NOMO-1 treated with dmso at 0.1 percent for 144 hours (cell line): ENCODE data around the gene GFOD1.
A peak's percentile ranks its signal among the peaks of the same experiment; 100 is the strongest.

ENCODE experiments used
- DNase-seq: peaks from one replicate; lab custom pipeline; 2025; ENCODE audit not compliant: unreplicated experiment; lab: John Stamatoyannopoulos, UW

Gene GFOD1

DNA sequence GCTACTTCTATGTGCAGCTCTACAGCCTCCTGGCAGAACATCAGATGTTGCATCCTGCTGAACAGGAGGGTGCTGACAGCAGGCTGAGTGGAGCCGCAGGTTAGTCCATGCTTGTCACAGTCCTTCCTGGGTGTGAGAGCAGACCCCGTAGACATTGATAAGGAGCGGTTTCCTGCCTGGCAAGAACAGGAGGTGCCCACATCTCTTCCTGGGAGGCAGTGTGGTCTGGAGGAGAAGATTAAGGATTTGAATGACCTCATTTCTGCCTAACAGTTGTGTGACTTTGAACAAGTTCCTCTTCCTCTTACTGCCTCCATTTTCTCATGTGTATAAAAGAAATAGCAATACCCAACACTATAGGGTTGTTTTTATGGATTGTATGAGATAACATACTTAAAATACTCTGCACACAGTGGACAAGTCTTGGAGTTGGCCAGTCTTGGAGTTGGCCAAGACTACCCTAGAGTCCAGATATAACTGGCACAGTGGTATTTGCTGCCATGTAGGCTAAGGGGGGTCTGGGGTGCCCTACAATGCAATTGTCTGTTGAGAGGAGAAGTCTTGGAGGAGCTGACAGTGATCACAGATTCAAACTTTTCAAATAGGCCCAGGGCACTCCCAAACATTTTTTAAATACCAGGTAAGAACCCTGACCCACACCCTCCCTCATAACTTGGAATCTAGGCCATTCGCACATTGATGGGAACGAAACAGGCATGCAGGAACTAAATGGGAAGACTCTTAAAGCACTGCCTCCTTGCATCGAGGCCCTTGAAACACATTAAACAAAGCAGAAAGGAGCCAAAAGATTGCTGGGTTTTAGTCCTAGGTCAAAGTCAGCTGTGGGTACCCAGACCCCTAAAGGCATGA, 126.5 kb downstream of the GFOD1 start:
- no peak for DNase-seq

DNA sequence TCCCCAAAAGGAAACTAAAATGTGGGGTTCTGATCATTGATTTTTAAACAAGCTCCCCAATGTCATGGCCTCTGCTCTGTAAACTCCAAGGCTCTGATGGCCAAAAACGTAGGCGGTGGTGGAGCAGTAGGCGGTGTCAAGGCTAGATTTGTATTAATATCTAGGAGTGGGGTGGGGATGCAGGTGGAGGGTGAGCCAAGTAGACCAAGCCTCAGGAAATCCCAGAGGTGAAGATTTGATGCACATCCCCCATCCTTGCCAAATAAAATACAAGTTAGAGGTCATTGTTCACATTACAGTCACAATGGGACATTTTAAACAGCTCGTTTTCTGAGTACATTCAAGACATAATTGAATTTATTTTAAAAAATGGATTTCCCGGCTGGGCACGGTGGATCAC, 128.1 kb downstream of the GFOD1 start:
- DNase-seq, result no peak

DNA sequence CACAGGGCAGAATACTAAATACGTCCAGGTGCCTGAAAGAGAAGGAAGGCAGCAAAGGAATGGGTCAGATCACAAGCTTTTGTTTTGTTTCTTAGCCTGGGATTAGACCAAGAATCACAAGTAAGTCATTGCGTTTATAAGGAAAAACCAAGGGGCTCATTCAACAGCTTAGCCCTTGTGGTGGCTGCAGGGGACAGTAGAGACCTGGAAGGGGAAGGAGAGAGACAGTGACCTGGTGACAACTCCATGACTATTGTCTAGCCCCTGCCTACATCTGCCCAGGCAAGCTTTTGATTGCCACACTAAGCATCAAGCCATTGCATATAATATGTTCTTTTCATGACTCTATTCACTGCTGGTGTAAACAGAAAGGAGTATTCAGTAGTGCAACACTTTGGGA, 128.9 kb downstream of the GFOD1 start:
- no peak for DNase-seq

DNA sequence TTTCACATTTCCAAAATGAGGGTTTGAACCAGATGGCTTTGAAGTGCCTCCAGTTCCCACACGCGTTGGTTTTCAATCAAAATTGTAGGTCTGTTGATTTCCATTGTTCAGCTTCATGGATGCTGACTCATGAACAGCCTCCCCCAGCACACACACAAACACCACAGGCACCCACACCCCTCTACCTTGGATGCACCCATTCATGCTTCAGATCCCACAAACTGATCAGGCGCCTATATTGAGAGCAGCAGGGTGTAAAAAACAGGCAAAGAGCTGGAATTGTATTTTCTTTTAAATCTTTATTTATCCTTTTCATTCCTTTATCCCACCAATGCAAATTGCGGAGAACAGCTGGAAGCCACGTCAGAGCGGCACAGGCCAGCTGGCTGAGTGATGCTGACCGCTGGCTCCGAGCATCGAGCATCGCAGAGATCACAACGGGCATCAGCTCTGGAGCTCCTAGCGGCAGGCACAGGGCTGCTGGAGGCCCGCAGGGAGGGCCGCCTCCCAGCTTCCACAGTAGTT, 129.8 kb downstream of the GFOD1 start:
- DNase-seq, result no peak

DNA sequence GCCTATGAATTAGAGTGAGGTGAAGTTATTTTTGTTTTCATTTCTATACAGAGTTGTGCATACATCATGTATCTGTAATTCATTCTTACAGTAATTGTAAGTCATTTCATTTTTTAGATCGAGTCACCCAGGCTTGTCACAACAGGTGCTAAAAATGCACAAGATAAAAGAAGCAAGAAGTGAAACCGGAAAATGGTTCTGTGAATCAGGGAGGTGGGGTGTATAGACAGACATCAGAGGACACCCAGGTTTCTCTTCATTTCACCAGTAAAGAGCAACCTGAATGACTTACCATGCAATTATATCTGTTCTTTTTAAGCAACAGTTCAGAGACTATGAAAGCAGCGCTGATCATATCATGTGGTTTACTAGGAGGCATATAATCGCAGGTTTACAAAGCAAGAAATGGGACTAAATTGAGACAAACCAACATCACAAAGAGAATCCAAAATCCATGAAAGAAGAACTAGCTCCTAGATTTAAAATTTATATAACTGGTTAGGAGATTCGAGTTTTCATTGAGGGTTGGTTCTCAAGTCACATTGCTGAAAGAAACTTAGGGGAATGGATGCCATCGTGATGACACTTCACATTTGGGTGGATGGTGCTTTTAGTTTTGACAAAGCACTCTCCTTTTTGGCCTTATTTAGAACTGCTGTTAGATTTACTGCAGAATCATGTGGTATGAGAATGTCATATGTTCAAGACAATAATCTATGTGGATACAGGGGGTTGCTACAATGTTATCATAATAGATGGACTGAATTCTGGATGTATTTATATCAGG, 131.2 kb downstream of the GFOD1 start:
- DNase-seq, result peak; percentile 48

DNA sequence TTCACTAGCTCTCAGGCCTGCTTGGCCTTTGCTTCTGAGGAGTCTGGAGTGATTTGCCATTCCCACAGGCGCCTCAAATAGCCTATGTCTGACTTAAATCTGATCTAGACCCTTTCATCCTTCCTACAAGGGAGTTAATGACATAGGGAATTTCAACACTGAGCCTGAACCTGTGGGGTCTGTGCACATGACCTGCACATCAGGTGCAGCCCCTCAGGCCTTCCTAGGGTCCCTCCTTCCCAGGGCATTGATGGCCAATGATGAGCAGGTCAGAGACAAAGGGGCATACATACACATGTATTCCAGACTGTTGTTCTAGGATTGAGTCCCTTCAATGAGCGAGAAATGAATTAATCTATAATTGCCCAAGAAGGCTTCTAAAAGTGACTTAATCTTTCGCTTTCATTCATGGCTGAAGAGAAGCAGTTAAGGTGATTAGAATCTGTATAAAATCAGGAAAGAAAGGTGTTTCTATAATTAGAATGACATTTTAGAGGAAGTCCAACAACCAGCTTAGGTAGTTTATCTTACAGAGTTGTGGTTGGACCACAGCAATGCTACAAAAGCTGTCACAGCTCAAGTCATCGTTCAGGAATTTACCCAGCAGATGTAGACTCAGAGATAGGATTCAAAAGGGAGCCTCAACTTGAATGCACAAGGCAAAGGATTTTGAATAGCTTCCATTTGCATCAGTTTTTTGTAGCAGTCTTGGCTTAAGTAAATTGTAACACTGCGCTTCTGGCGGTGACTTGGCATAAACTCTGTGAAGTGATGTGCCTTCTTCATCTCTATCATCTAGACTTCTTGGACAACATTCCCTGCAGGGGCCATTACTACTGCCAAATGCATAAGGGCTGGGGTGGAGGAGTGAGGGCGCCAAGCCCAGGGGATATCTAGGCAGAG, 132.1 kb downstream of the GFOD1 start:
- no peak for DNase-seq

DNA sequence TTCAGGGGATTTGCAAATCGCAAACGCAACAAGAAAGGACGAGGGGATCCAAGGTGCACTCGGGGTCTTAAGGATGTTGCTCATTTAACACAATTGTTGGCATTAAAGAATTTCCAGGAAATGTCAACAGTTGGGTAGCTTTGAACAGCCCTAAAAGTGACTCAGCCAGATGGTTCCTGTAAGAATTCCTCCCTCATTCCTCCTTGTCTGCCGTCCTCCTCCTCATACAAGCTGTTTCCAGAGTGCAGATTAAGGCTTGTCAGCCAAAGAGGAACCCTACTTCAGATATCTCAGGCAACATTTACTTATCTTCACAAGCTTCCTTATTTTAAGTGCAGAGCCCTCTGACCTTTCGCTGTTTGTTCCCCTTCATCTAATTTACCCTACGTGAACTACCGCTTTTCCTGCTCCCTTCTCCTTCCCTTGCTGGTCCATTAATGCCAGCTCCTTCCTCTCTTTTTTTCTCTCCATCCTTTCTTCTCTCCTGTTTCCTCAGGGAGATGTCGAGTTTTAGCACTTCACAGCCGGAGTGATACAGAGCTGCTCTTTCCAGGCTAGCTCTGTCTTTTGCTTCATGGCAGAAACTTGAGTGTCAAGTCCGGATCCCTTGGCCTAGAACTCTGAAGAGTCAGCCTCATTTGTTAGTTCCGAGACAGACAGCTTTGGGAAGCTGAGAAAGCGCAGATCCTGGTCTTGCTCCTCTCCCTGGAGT, 132.9 kb downstream of the GFOD1 start:
- peak; percentile 64 for DNase-seq

DNA sequence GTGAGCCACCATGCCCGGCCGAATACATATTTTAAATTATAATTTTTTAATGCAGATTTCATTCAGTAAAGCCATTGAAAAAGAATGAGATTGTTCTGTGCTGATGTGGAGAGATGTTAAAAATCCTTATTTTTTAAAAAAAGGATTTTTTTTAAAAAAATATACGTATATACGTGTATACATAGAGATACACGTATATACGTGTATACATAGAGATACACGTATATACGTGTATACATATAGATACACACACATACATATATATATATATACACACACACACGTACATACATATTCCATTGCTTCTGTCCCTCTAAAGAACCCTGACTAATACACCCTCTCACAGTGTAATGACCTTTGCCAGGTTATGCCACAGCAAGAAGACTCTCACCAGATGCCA, 135.2 kb downstream of the GFOD1 start:
- no peak for DNase-seq

DNA sequence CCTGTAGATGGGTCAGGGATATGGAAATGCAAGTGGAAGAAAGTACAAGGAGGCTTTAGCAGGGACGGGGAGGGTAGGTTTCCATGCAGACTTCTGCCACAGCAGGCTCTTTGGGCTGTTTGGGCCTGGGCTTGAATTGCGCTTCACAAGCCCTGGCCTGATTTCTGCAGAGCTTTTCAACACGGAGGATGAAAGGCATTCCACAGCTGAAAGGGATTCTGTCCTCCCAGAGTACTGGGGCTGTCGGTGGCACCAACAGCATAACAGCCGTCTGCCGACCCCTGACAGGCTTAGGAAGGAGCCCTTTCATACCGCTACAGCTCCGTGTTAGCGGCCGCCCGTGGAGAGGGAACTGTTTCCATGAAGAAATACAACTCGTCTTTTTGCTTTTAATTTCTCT, 136.1 kb downstream of the GFOD1 start:
- no peak for DNase-seq

DNA sequence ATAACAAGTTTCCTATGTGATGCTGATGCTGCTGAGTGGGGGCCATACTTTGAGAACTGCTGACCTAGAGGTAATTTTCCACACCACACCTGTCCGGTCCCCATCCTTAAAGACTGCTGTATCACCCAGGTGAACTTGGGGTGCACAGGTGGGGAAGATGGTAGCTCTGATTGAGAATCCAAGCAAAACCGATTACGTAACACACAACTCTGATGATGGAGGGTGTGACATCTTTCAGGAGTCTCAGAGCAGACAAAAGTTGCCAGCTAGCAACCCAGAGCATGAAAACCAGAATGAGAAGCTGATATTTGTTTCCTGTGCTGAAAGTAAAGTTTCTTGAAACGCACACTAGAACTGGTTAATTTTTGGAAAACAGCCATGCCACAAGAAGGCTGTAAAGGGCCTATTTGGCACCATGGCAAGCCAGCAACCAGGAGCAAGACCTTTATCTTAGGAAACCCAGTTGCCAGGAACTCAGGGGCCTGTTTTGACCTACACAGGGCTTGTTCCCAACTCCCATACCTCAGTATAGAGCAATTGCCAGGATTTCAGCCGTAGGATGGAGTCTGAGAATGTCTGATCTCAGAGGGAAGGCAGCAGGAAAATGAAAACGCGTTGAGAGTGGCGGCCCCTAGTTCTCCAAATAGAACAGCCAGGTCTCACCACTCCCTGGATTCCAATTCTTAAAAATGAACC, 137.4 kb downstream of the GFOD1 start:
- DNase-seq, result no peak

DNA sequence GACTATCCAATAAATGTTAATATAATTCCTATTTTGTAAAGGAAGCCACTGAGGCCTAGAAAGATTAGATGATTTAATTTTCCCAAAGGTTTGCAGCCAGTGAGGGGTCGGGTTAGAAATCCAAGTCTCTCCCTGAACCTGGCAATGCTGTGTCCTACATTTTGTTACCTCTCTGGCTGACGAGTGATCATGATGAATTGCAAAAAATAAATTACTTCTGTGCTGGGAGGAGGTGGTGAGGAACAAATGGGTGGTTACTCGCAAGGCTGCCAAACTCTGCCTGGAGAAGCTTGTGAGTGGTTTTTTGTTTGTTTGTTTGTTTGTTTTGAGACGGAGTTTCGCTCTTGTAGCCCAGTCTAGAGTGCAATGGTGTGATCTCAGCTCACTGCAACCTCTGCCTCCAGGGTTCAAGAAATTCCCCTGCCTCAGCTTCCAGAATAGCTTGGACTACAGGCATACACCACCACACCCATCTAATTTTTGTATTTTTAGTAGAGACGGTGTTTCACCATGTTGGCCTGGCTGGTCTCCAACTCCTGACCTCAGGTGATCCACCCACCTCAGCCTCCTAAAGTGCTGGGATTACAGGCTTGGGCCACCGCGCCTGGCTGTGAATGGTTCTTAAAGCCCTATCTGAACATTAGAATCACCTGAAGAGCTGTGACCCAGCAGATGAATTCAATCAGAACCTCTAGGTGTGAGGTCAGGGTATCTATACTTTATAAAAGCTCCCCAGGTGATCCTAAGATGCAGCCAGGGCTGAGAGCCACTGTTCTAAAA, 138.9 kb downstream of the GFOD1 start:
- DNase-seq, result no peak

DNA sequence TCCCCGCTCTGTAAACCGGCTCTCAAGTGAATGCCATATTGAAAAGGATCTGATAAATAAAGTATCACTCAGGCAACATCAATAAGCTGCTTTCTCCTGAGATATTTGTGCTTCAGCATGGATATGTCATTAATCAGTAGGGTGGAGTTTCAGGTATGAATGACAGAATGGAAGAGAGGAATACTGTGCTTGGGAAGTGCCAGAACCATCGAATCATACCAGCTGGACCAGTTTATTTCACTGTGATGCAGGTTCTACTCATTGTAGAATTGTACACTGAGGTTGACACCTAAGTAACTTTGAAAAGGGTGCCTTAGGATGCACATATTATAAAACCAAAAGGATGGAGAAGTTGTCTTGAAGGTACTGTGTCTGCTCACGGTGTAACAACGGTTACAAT, 141.2 kb downstream of the GFOD1 start:
- no peak for DNase-seq

DNA sequence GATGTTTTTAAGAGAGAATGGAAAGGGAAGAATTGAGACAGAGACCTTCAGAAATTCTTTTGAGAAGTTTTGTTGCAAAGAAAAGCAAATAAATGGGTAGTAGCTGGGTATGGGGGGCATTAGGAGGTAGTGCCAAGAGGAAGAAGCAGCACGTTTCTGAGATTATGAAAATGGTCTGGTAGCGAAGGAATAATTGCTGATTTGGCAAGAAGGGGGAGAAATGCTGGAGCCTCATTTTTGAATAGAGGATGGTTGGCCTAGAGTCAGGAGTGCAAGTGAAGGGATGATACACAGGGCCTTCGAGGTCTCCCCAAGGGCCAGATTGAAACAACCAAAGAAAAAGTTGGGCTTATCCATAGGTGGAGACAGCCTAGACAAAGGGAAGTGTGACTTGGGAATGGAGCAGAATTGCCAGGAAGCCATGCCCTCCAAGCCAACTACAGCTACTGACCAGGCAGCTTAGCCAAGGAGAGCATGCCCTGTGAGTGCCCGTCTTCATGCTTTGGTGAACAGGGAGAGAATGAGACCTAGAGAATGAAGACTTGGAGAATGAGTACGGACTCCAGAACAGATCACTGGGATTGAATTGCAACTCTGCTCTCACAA, 144.9 kb downstream of the GFOD1 start:
- DNase-seq, result no peak

DNA sequence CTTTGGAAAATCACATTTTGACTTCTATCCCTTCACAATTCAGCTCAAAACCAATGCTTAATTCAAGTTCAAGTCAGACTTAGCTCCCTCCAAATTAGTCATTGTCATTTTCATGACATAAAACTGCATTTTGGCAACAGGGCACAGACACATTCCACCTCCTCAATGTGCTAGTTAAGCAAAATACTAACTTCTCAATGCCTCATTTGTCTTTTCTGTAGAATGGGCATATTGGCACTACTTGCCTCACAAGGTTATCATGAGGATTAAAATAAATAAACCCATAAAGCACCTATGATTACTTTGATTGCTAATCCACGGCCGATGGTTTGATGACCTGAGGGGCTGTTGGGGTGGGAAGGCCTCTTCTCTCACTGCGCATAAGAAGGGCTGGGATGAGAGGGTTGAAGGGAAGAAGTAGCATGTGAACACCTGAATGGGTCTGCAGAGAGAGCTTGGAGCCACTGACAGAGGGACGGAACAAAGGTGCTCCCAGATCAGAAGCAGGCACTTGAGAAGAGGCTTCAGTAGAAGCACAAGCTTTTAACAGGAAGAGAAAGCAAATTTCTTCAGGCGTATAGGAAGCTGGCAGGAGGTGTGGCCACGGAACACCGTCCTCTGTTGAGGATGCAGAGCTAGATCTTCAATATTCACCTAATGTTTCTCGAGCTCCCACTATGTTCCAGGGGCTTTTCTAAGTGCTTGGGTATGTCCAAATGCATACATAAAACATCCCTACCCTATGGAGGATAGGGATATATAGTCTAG, 147.4 kb downstream of the GFOD1 start:
- no peak for DNase-seq

DNA sequence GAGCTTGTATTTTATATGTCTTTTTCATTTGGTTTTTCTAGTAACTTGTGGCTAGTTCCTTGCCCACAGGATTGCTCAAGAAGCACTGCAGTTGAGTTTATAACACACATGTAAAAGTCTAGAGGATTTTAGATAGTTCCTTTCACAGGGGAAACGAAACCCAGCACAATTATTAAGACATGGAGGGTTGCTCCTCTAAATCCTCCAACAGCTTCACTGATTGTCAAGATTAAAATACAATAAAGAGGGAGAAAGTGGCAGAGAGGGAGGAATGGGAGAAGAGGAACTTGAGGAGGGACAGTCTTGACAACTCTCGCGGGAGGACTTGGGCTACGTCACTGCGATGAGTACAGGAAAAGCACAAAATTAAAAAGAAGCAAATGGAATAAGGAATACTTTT, 149.4 kb downstream of the GFOD1 start:
- DNase-seq, result peak; percentile 88

DNA sequence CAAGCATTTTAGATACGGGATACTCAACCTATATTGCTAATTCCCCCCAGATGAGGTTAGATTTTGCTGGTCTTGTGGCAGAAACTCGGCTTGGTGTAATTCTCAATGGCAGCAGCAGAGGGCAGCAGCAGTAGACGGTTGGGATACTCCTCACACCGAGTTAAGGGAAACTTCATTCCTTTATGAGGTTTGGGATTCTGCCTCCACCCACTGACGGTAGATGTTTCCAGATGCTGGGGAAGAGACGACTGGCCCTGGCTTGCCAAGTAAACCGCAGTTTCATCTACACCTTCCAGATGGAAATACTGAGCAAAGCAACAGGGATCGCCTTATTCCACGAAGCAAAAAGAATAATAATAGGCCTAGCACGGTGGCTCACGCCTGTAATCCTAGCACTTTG, 150.8 kb downstream of the GFOD1 start:
- peak; percentile 34 for DNase-seq

DNA sequence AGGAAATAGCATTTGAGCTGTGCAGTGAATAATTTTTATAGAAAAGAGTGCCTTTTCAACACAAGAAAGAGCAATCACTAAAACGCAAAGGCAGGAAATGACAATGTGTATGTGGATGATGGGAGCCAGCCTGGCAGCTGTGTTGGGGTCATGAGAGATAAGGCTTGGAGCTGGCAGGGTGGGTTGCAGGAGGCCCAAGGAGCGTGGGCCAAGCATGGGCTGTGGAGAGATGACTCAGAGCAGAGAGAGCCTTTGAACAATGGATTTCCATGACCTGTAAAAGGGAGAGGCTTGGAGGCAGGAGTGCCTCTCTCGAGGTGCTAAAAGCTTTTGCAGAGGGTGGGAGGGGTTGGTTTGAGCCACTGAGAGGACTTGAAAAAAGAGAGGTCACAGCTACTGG, 152.4 kb downstream of the GFOD1 start:
- DNase-seq, result no peak

DNA sequence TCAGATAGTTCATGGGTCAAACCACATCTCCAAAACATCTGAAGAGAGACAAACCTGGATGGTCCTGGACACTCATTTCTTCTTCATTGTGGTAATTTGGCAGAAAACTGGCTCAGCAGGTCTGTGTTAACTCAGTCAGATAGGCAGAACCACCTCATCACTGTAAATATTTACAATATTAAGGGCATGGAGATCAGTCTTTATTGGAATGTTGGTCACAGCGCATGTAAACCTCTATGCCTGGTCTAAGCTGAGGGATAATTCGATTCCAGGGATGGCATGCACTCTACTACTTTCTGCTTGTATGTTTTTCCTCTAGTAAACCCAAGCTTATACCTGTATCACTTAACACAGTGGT, 155.1 kb downstream of the GFOD1 start:
- DNase-seq, result no peak
